DMS114 treated with DMSO at 0.1 percent for 48 hours (cell line): ENCODE measurements around the gene PRAC1.

Source experiments
- DNase-seq: peaks from one replicate; lab custom pipeline; 2025; ENCODE audit not compliant: unreplicated experiment; lab: John Stamatoyannopoulos, UW

Gene PRAC1

DNA sequence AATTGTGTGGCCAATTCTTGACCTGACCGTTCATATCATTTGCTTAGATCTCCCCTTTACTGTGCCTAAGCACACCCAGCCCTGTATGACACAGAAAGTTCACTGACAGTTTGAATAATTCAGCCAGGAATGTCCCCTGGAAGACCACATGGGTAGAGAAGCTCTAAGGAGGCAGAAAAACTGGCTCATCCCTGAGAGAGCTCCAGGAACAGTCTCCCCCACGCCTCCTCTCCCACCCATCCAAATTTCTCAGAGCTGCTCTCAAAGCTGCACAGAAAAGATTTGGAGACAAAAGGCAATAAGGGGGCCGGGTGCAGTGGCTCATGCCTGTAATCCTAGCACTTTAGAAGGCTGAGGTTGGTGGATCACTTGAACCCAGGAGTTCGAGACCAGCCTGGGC, 11.2 kb downstream of the PRAC1 start:
- DNase-seq, result no peak

DNA sequence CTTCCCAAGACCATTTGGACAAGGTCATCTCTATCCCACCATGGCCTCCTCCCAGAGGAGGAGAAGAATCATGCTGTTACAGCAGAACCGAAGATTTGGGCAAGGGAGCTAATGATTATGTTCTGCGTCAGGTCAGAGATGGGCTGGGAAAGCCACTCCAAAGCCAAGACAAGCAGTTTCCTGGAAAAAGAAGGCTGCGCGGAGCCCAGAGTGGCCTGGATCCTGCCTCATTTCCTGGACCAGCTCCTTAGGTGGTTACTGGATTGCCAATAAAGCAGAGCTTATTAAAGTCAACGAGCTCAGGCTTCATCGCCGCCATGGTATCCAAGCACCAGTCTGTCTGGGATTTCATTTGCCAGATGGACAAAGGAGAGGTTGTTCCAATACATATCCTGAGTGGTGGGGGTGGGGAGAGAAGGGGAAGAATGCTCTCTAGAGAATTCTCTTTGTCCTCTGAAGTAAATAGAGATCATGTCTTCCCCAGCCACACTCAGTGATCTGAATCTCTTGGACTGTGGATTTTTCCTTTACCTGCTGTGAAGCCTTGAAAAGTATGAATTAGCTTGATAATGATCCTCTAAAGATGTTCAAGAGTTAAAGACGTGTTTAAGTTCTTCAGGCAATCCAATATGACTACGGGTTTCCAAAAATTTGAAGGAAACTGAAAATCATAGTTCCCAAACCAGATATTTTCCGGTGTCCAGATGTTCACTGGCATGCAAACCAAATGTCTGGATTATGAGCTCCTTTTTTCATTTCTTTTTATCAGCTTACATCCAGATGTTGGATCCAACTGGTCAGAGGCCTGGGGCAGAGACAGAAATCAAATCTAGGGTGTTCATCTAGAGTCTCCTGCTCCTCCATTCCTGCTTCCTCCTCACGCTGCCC, 17.7 kb downstream of the PRAC1 start:
- DNase-seq, result no peak

DNA sequence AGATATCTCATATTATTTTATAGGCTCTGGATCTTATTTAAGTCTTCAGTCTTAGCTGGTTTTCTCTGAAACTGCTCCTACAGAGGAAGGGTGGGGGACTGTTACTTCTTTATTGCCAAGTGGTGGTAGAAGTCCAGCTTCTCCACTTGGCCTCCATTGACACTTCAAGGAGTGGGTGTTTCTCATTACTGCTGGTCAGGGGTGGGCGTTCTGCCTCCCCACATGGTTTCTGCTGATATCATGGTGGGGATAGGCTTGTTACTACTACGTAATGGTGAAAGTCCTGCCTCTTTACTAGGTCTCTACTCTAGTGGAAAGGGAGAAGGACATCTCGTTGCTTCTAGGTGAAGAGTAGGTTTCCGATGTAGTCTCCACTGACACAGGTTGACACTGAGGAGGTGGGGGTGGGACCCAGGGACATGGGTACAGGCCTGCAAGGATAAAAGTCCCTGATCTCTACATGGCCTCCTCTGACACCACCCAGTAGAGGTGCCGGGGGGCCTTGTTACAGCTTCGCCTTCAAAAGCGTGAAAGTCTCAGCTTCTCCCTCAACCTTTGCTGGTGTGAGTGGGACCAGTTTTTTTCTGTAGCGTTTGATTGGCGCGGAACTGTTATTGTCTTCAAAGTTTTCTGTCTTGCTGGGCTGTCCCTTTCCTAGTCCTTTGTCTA, 20.3 kb downstream of the PRAC1 start:
- no peak for DNase-seq

DNA sequence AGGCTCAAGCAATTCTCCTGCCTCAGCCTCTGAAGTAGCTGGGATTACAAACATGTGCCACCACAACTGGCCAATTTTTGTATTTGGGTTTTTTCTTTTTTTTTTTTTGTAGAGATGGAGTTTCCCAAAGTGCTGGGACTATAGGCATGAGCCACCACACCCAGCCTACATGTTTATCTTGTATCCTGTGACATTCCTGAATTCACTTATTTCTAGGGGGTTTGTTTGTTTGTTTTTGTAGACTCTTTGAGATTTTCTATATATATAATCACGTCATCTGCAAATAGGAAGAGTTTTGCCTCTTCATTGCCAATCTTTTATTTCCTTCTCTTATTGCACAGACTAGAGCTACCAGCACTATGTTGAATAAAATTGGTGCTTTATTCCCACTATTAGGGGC, 29.1 kb downstream of the PRAC1 start:
- no peak for DNase-seq

DNA sequence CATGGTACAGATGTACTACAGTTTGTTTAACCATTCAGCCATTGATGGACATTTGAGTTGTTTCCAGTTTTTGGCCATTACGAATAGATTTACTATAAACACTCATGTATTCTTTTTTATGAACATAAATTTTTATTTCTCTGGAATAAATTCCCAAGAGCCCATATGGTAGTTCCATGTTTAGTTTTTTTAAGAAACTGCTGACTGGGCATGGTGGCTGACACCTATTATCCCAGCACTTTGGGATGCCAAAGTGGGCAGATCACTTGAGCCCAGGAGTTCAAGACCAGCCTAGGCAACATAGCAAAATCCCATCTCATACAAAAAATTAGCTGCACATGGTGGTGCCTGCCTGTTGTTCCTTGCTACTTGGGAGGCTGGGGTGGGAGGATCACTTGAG, 30.3 kb downstream of the PRAC1 start:
- DNase-seq, result no peak

DNA sequence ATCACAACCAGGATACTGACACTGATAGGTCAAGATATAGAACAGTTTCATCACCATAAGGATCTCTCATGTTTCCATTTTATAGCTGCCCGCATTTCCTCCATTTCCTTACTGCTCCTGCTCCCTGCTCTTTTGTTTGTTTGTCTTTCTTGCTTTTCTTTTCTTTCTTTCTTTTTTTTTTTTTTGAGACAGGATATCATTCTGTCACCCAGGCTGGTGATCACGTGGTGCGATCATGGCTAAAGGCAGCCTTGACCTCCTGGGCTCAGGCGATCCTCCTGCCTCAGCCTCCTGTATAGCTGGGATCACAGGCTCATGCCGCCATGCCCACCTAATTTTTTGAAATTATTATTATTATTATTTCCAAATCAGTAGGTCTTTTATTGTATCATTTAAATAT, 31.7 kb downstream of the PRAC1 start:
- DNase-seq, result no peak

DNA sequence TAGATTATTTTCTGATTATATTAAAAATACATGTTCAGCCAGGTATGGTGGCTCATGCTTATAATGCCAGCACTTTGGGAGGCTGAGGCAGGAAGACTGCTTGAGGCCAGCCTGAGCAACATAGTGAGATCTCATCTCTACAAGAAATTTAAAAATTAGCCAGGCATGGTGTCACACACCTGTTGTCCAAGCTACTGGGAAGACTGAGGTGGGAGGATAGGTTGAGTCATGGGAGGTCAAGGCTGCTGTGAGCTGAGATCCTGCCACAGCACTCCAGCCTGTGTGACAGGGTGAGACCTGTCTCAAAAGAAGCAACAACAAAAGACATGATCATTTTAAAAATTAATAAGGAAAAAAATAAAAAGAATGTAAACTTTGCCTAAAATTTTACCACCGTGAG, 40.7 kb downstream of the PRAC1 start:
- no peak for DNase-seq

DNA sequence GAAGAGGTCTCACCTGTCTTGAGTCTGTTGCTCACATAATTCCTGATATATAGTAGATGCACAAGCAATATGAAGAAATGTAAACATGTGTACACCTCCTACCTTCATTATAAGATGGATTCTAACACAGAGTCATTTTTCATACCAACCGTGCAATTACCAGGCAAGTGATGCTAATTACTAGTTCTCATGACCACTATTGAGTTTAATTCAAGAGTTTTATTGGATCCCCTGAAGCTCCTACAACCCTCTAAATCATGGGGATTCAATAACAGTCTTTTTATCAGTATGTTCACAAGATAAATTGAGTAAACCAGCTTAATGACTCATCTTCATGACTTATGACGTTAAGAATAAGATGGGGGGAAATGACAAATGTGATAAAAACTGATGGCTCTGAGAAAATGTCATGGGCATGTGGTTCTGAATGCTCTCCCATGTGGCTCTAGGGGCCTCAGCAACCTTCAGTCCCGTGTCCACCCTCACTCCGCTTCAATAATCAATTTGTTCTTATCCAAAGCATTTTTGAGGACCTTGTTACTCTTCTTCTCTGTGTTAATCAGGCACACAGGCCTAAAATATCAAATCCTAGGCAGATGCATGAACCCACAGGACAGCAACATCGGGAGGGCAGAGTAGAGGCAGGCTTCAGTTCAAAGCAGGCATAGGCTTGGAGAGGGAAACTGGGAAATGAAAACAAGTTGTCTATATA, 42.8 kb downstream of the PRAC1 start:
- no peak for DNase-seq

DNA sequence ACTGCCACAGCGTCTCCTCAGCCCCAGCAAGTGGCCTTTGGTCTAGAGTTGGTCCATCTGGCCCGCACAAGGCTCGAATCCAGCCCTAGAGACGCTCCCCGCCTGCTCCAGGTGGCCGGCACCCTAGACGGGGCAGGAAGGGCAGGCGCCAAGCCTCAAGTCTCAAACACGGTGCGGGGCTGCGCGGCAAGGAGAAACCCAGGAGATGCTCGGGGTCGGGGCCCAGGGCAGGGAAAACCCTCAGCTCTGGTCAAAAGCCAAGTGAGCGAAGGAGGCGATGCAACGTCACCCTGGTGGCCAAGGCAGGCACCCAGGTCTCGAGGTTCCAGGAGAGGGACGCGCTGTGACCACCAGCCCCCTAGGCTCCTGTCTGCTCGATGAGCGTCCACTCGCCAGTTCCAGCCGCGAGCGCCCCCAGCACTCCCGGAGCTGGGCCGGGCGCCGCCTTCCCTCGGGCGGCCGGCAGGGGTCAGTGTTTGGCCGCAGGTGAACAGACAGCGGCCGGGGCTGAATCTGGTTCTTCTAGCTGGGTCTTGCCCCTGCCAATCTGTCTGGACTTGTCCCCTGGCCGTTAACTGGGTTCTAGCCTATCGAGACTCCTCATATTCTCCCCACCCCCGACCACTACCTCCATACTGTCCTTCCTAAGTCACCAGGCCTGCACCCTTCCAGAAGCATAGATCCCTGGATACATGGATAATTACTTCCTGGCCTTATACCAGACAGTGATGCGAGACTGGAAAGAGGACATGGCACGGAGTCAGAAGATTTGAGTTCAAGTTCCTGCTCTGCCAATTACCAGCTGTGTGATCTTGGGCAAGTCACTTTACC, 44.0 kb downstream of the PRAC1 start:
- DNase-seq, result peak; percentile 40

DNA sequence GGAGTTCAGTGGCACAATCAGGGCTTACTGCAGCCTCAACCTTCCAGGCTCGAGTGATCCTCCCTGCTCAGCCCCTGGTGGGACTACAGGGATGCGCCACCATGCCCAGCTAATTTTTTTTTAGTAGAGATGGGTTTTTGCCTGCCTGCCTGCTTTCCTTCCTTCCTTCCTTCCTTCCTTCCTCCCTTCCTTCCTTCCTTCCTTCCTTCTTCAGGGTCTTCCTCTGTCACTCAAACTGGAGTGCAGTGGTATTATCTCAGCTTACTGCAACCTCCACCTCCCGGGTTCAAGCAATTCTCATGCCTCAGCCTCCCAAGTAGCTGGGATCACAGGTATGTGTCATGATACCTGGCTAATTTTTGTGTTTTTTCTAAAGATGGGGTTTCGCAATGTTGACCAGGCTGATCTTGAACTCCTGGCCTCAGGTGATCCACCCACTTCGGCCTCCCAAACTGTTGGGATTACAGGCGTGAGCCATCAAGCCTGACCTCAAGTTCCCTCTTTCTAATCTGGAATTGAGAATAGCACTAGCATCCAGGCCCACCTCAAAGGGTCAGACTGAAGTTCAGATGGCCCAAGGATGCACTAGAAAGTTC, 45.3 kb downstream of the PRAC1 start:
- no peak for DNase-seq

DNA sequence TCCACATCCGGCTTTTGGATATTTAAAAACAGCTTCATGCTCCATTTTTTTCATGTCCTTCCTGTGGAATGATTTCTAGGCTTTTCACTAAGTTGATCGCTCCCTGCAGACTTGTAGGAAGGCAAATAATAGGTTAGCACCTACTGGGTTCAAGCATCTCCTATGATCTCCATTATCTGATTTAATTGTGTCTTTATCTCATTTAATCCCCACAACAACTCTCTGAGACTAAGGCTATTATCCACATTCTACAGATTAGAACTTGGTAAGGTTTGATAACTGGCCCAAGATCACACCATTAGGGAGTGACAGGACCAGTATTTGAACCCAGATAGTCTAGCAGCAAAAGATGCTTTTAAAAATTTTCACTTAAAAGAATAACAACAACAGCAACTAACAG, 50.0 kb downstream of the PRAC1 start:
- DNase-seq, result no peak
